ENCODE measurements around the gene HSD11B1. TPM values are rescaled to one million over a fixed set of nuclear protein-coding genes. Genes with fewer than 3 reads are reported as not detected.

The HSD11B1 gene
- total and polyA plus RNA-seq, 7 donors: 2.0 to 10.0 (median 3.0) TPM; not detected in 1

DNA sequence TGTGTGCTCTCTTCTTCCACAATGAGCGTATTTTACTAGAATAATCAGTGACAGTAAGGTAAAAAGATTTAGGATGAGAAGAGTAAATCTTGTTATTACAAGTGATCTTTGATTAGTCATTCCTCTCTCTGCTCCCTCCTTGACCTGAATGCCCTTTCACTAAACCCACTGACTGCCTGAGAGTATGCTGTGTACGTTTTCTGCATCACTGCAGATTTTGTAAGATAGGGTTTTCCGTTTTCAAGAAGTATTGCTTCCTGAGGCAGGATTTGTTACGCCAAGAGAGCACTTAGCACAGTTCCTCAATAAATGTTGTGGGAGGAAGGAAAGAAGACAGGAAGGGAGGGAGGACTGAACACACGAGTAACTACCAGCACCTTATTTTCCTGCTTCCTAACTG is 44.7 kb upstream of the HSD11B1 start:
- intact Hi-C loops (cut with DNase I): no loop called here
- Histone ChIP-seq H3K27ac (no peak overlapping the region), H3K4me1 (no peaks in the 10 kb centered on the region), H3K27me3 (no peaks in the 10 kb centered on the region), H3K9me3 (no peaks in the 10 kb centered on the region), H3K36me3 (no peaks in the 10 kb centered on the region), H3K4me3 (no peak overlapping the region)
- no peak for DNase-seq
- 29 to 39% methylated on average over 5 of the region's 5 CpGs for WGBS, 2 donors
- no peak for TF ChIP-seq POLR2A (IDR thresholded peaks at IDR 0.05)
- peak in 1 of 4 donors; percentile 39 for TF ChIP-seq POLR2AphosphoS5 (IDR thresholded peaks at IDR 0.05)

DNA sequence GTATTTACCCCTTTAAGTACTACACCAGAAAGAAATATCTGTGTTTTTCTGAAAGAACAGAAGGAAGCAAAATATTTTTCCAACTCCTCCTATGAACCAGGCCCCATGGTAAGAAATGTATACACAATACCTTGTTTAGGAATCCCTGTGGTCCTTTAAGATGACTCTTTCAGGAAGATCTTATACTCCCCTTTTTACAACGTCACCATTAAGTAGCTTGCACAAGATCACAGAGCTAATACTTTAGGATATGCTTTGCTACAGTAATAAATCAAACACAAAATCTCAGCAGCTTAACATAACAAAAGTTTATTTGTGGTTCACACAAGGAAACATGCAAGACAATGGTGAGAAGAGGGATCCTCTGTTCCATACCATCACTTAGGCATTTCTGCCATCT is 43.6 kb upstream of the HSD11B1 start:
- 51 to 76% methylated on average over 1 of the region's 1 CpG for WGBS, 2 donors
- no peaks in the 10 kb centered on the region for H3K27me3 ChIP-seq
- no peak for DNase-seq
- H3K4me1 ChIP-seq: no peaks in the 10 kb centered on the region
- H3K27ac ChIP-seq: no peak overlapping the region
- H3K36me3 ChIP-seq: no peaks in the 10 kb centered on the region
- no peak overlapping the region for H3K4me3 ChIP-seq
- H3K9me3 ChIP-seq: no peaks in the 10 kb centered on the region
- intact Hi-C loops (cut with DNase I): no loop called here
- TF ChIP-seq, protein P1, sequence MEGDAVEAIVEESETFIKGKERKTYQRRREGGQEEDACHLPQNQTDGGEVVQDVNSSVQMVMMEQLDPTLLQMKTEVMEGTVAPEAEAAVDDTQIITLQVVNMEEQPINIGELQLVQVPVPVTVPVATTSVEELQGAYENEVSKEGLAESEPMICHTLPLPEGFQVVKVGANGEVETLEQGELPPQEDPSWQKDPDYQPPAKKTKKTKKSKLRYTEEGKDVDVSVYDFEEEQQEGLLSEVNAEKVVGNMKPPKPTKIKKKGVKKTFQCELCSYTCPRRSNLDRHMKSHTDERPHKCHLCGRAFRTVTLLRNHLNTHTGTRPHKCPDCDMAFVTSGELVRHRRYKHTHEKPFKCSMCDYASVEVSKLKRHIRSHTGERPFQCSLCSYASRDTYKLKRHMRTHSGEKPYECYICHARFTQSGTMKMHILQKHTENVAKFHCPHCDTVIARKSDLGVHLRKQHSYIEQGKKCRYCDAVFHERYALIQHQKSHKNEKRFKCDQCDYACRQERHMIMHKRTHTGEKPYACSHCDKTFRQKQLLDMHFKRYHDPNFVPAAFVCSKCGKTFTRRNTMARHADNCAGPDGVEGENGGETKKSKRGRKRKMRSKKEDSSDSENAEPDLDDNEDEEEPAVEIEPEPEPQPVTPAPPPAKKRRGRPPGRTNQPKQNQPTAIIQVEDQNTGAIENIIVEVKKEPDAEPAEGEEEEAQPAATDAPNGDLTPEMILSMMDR (IDR thresholded peaks at IDR 0.05): no peak
- TF ChIP-seq POLR2A (IDR thresholded peaks at IDR 0.05): no peak
- TF ChIP-seq EP300 (IDR thresholded peaks at IDR 0.05): no peak
- no peak for TF ChIP-seq POLR2AphosphoS5 (IDR thresholded peaks at IDR 0.05)

DNA sequence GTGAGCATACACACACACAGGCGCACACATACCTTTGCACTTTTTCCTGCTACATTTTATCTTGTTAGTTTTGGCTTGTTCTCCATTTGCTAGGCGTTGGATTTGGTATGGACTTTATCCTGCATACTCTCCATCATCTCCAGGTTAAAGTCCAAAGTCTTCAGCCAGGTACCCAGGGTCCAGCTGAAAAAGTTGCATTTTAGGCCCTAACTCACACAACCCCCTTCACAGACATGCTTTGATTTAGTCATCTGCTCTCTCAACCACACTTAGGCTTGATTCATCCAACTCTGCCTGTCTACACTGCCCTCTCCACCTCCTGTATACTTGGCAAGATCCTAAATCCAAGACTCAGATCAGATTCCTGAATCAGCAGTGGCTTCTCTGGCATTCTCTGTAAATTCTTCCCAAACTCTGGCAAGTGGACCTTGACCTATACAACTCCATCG is 41.7 kb upstream of the HSD11B1 start:
- Histone ChIP-seq H3K4me3 (no peak overlapping the region), H3K4me1 (no peaks in the 10 kb centered on the region), H3K27ac (no peak overlapping the region), H3K9me3 (no peaks in the 10 kb centered on the region), H3K27me3 (no peaks in the 10 kb centered on the region), H3K36me3 (no peaks in the 10 kb centered on the region)
- intact Hi-C loops (cut with DNase I): no loop called here
- WGBS, 2 donors: 24 to 74% methylated on average over 3 of the region's 3 CpGs
- DNase-seq: no peak
- TF ChIP-seq POLR2AphosphoS5 (IDR thresholded peaks at IDR 0.05): no peak
- TF ChIP-seq POLR2A (IDR thresholded peaks at IDR 0.05): no peak
- TF ChIP-seq, protein P1 (IDR thresholded peaks at IDR 0.05): no peak
- no peak for TF ChIP-seq EP300 (IDR thresholded peaks at IDR 0.05)

DNA sequence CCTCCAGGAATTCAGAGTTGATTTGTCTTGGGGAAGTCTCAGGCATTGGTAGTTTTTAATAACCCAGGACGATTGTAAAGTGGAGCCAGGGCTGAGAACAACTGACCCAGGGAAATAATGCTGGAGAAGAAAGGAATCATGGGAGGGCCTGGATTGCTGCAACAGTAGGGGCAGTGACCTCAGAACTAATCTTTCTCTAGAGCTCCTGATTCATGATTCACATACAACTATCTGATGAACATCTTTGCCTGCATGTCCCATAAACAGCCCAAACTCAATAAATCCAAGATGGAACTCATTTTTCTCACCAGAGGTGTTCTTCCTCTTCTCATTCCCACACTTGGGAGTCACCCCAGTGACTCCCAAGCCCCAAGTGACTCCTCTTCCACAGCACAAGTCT is 37.5 kb upstream of the HSD11B1 start:
- TF ChIP-seq POLR2A (IDR thresholded peaks at IDR 0.05) (no peak), POLR2AphosphoS5 (IDR thresholded peaks at IDR 0.05) (no peak), EP300 (IDR thresholded peaks at IDR 0.05) (no peak)
- TF ChIP-seq, protein P1 (IDR thresholded peaks at IDR 0.05): no peak
- Histone ChIP-seq H3K4me3 (no peak overlapping the region), H3K4me1 (no peaks in the 10 kb centered on the region), H3K36me3 (no peaks in the 10 kb centered on the region), H3K27me3 (no peaks in the 10 kb centered on the region), H3K27ac (no peak overlapping the region), H3K9me3 (no peaks in the 10 kb centered on the region)
- intact Hi-C loops (cut with DNase I): no loop called here
- WGBS, 2 donors: 79 to 81% methylated on average over 1 of the region's 1 CpG
- DNase-seq: no peak

DNA sequence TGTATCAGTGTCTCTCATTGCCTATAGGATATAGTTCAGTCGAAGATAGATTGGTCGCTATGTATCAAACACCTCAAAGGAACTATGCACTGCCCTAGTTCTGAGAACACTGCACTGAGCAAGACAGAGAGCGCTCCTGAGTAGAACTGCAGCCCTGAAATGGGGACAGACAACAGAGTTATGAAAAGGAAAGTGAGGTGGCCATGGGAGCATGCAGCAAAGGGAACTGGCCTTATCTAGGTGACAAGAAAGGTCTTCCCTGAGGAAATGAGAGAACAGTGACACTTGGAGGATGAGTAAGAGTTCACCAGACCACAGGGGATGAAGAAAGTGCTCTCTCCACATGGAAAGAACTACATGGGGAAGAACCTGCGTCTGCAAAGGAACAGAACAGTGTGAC is 36.9 kb upstream of the HSD11B1 start:
- Histone ChIP-seq H3K4me3 (no peak overlapping the region), H3K36me3 (no peaks in the 10 kb centered on the region), H3K9me3 (no peaks in the 10 kb centered on the region), H3K4me1 (no peaks in the 10 kb centered on the region), H3K27ac (no peak overlapping the region), H3K27me3 (no peaks in the 10 kb centered on the region)
- intact Hi-C loops (cut with DNase I): no loop called here
- DNase-seq: no peak
- TF ChIP-seq POLR2A (IDR thresholded peaks at IDR 0.05) (no peak), EP300 (IDR thresholded peaks at IDR 0.05) (no peak), POLR2AphosphoS5 (IDR thresholded peaks at IDR 0.05) (no peak)
- TF ChIP-seq, protein P1 (IDR thresholded peaks at IDR 0.05): no peak
- WGBS, 2 donors: 91 to 94% methylated on average over 4 of the region's 4 CpGs

Measured in sigmoid colon (tissue), 7 donors.